ENCODE data around the gene LRP1B.

DNA sequence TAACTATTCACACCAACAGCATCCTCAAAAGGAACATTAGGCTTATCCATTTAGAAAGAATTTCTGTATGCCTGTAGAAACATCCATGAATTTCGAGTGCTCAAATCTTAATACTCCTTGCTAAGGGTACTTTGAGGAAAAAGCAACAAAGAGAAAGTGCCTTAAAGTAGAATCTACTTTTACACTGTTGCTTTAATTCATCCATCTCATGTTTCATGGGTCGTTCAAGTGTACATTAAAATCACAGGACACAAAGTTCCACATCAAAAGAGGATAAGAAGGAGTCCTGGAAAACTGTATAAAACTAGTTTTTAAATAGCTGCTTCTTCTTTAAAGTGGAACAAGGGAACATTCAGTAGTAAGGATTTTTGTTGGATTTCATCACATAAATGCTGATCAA, 54.5 kb downstream of the LRP1B start:
- TF ChIP-seq, protein P1, sequence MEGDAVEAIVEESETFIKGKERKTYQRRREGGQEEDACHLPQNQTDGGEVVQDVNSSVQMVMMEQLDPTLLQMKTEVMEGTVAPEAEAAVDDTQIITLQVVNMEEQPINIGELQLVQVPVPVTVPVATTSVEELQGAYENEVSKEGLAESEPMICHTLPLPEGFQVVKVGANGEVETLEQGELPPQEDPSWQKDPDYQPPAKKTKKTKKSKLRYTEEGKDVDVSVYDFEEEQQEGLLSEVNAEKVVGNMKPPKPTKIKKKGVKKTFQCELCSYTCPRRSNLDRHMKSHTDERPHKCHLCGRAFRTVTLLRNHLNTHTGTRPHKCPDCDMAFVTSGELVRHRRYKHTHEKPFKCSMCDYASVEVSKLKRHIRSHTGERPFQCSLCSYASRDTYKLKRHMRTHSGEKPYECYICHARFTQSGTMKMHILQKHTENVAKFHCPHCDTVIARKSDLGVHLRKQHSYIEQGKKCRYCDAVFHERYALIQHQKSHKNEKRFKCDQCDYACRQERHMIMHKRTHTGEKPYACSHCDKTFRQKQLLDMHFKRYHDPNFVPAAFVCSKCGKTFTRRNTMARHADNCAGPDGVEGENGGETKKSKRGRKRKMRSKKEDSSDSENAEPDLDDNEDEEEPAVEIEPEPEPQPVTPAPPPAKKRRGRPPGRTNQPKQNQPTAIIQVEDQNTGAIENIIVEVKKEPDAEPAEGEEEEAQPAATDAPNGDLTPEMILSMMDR (IDR thresholded peaks at IDR 0.05), result no peak
- TF ChIP-seq EP300 (IDR thresholded peaks at IDR 0.05), result no peak

Data from tibial nerve (tissue), 4 donors.